ENCODE data around the gene NBAS.

- TF ChIP-seq CTCF (IDR thresholded peaks at IDR 0.05) (no peak), POLR2A (IDR thresholded peaks at IDR 0.05) (no peak)
These were observed 371.9 kb downstream of the NBAS start for GRCh38 chr2:15189216-15189615.

Data from esophagus squamous epithelium (tissue), 4 donors.